ENCODE data around the gene MFAP2.

Gene MFAP2

GRCh38 chr1:16925635-16926490 is 54.6 kb downstream of the MFAP2 start:
- ATAC-seq (replicated peaks; ENCODE audit: extremely low read depth, poor library complexity, severe bottlenecking) = no peak
- Mint-ChIP-seq H3K4me3 (no peak overlapping the region), H3K27ac (ENCODE audit: low read depth) (peak overlapping the region; percentile 65)

GRCh38 chr1:16924919-16925477 is 55.4 kb downstream of the MFAP2 start:
- no peaks in the 10 kb centered on the region for H3K9me3 Mint-ChIP-seq
- H3K27ac Mint-ChIP-seq (ENCODE audit: low read depth) = no peak overlapping the region
- H3K4me1 Mint-ChIP-seq = peaks cover 62% of the 10 kb centered on the region
- ATAC-seq (replicated peaks; ENCODE audit: extremely low read depth, poor library complexity, severe bottlenecking) (no peak), DNase-seq (ENCODE audit: low spot score in 2 of 2) (no peak)
- H3K27me3 Mint-ChIP-seq = no peaks in the 10 kb centered on the region
- H3K36me3 Mint-ChIP-seq (ENCODE audit: insufficient read depth) = peaks cover 5% of the 10 kb centered on the region
- H3K4me3 Mint-ChIP-seq = no peak overlapping the region

More at GRCh38 chr1:16925635-16926490, 54.6 kb downstream of the MFAP2 start:
- DNase-seq (ENCODE audit: low spot score in 2 of 2) = no peak
- peaks cover 62% of the 10 kb centered on the region for H3K4me1 Mint-ChIP-seq
- H3K9me3 Mint-ChIP-seq = no peaks in the 10 kb centered on the region
- H3K27me3 Mint-ChIP-seq = no peaks in the 10 kb centered on the region
- H3K36me3 Mint-ChIP-seq (ENCODE audit: insufficient read depth) = peaks cover 5% of the 10 kb centered on the region
